AG20443 (cell line): ENCODE measurements around the gene CIP2A.

ENCODE experiments used
- DNase-seq: peaks from one replicate; pipeline ENCODE4 v3.0.0; 2012; ENCODE audit warnings: low spot score, mixed read lengths

CIP2A gene

GRCh38 chr3:108510496-108510895 is 78.7 kb downstream of the CIP2A start, which contains the start of gene MYH15:
Gene MYH15 (minus strand): TSS chr3:108510596. CDS start chr3:108510530, 66 bp downstream.
- DNase-seq, result no peak

- DNase-seq, result no peak
Measured at GRCh38 chr3:108509871-108510270, 79.4 kb downstream of the CIP2A start.

- no peak for DNase-seq
Measured at GRCh38 chr3:108509263-108509662, 80.0 kb downstream of the CIP2A start.

GRCh38 chr3:108507902-108508301 is 81.3 kb downstream of the CIP2A start:
- no peak for DNase-seq

GRCh38 chr3:108505811-108506210 is 83.4 kb downstream of the CIP2A start:
- no peak for DNase-seq

- DNase-seq, result no peak
Measured at GRCh38 chr3:108503722-108504121, 85.5 kb downstream of the CIP2A start.

- no peak for DNase-seq
Measured at GRCh38 chr3:108501535-108501934, 87.7 kb downstream of the CIP2A start.

GRCh38 chr3:108500728-108501127 is 88.5 kb downstream of the CIP2A start:
- DNase-seq, result no peak
